ENCODE results near the gene MLNR.
A peak's percentile ranks its signal among the peaks of the same experiment; 100 is the strongest.

Gene MLNR

GRCh38 chr13:49213997-49214916 is 5.9 kb upstream of the MLNR start:
- in situ Hi-C loops (cut with HindIII; ENCODE audit: low pct_ligation_motif_present, low sequenced_read_pairs), result no loop called here
- Histone ChIP-seq H3K27me3 (replicated peaks) (peaks cover 9% of the 10 kb centered on the region), H3K27ac (no peak overlapping the region), H3K4me3 (ENCODE audit: low read depth, low read length) (no peak overlapping the region), H3K36me3 (replicated peaks) (no peaks in the 10 kb centered on the region)
- no peak for DNase-seq
- TF ChIP-seq CTCF (IDR thresholded peaks at IDR 0.05; ENCODE audit: low read depth, low read length, missing control alignments), result no peak

- Histone ChIP-seq H3K27ac (no peak overlapping the region), H3K4me3 (ENCODE audit: low read depth, low read length) (no peak overlapping the region), H3K27me3 (replicated peaks) (peaks cover 13% of the 10 kb centered on the region), H3K36me3 (replicated peaks) (no peaks in the 10 kb centered on the region)
- peak; percentile 13 for TF ChIP-seq CTCF (IDR thresholded peaks at IDR 0.05; ENCODE audit: low read depth, low read length, missing control alignments)
- DNase-seq, result no peak
- in situ Hi-C loops (cut with HindIII; ENCODE audit: low pct_ligation_motif_present, low sequenced_read_pairs), result no loop called here
These were observed 5.2 kb upstream of the MLNR start for GRCh38 chr13:49214917-49215376.

GRCh38 chr13:49216334-49216733 is 3.8 kb upstream of the MLNR start:
- H3K36me3 ChIP-seq (replicated peaks), result no peaks in the 10 kb centered on the region
- in situ Hi-C loops (cut with HindIII; ENCODE audit: low pct_ligation_motif_present, low sequenced_read_pairs), result no loop called here
- DNase-seq, result no peak

DNA sequence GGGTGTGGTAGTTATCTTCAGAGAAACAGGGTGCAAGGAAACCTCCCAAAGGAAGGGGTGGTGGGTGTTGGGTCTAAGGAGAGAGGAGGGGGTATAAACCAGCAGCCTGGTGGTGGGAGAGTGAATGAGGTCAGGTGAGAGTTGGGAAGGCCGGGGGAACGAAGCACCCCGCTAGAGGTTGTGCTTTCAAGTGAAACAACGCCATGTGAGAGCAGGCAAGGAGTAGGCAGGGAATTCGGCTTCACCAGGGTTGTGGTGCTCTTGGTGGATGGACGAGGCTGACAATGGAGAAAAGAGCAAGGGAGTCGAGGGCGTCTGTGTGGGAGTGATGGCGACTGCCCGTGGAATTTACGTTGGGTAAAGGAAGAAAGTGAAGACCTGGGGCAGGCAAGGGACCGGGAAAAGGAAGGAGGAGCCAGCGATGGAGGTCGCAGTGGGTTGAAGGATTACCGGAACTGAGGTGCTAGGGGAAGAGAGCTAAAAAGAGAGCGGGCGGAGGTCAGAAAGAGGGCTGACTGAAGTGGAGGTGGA is 2.1 kb upstream of the MLNR start:
- no peak overlapping the region for H3K27ac ChIP-seq
- H3K27me3 ChIP-seq (replicated peaks), result peaks cover 44% of the 10 kb centered on the region
- no peak for DNase-seq
- no peak overlapping the region for H3K4me3 ChIP-seq (ENCODE audit: low read depth, low read length)
- in situ Hi-C loops (cut with HindIII; ENCODE audit: low pct_ligation_motif_present, low sequenced_read_pairs), result no loop called here
- no peaks in the 10 kb centered on the region for H3K36me3 ChIP-seq (replicated peaks)
- no peak for TF ChIP-seq CTCF (IDR thresholded peaks at IDR 0.05; ENCODE audit: low read depth, low read length, missing control alignments)

More at GRCh38 chr13:49216334-49216733, 3.8 kb upstream of the MLNR start:
- Histone ChIP-seq H3K27me3 (replicated peaks) (peaks cover 27% of the 10 kb centered on the region), H3K27ac (no peak overlapping the region), H3K4me3 (ENCODE audit: low read depth, low read length) (no peak overlapping the region)
- no peak for TF ChIP-seq CTCF (IDR thresholded peaks at IDR 0.05; ENCODE audit: low read depth, low read length, missing control alignments)

- in situ Hi-C loops (cut with HindIII; ENCODE audit: low pct_ligation_motif_present, low sequenced_read_pairs), result no loop called here
- H3K36me3 ChIP-seq (replicated peaks), result no peaks in the 10 kb centered on the region
- DNase-seq, result no peak
- no peak overlapping the region for H3K27ac ChIP-seq
- H3K4me3 ChIP-seq (ENCODE audit: low read depth, low read length), result no peak overlapping the region
- peaks cover 47% of the 10 kb centered on the region for H3K27me3 ChIP-seq (replicated peaks)
- TF ChIP-seq CTCF (IDR thresholded peaks at IDR 0.05; ENCODE audit: low read depth, low read length, missing control alignments), result no peak
These were observed 1.6 kb upstream of the MLNR start for GRCh38 chr13:49218493-49219051.

All from brain microvascular endothelial cell (primary cell).